Measurements from ENCODE around the gene GAD1.

The GAD1 gene

DNA sequence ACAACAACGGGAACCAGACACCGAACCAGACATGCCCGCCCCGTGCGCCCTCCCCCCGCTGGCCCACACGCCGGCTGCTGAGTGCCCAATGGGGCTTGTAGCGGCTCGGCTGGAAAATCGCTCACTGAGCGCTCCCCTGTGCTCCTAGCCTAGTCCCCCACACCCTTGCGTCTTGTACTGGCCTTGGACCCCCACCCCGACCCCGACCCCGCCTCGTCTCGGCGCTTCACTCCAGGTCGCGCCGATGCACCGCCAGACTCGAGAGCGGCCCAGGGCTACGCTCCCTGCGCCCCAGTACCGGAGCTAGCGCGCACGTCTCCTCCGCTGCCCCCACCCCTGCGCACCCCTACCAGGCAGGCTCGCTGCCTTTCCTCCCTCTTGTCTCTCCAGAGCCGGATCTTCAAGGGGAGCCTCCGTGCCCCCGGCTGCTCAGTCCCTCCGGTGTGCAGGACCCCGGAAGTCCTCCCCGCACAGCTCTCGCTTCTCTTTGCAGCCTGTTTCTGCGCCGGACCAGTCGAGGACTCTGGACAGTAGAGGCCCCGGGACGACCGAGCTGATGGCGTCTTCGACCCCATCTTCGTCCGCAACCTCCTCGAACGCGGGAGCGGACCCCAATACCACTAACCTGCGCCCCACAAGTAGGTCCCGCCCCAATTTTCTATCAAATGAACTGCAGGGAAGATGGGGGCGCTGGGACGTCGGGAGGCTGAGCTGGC lies 1.5 kb downstream of the GAD1 start:
- no peak for DNase-seq

DNA sequence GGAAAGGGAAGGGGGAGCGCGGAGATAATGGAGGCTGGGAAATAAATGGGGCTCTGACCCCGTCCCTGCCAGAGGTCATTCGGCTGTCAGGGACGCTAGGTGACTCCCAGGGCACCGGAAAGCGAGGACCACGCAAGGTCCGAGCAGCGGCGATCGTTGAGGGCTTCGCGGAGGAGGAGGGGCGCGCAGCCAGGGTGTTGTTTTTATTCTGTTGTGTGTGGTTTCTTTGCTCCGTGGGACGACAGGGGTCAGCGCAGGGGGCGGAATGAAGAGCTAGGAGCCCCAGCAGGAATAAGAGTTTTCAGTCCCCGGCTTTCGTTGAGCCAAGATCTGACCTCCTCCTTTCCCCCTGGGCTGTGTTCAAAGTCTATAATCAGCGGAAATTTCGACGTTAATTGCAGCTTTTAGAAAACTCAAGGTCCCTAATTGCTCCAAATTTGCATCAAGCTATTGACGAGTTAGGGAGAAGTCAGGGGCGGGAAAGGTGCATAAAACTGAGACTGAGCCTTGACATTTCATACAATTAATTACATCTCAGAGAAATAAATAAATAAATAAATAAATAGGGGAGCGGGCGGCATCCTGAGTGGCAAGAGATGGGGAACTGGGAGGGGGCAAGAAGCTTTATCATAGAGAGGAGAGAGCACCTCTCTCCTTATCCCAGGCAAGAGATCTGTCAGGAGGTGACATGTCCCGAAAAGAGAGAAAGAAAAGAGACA lies 2.2 kb downstream of the GAD1 start:
- DNase-seq, result no peak

DNA sequence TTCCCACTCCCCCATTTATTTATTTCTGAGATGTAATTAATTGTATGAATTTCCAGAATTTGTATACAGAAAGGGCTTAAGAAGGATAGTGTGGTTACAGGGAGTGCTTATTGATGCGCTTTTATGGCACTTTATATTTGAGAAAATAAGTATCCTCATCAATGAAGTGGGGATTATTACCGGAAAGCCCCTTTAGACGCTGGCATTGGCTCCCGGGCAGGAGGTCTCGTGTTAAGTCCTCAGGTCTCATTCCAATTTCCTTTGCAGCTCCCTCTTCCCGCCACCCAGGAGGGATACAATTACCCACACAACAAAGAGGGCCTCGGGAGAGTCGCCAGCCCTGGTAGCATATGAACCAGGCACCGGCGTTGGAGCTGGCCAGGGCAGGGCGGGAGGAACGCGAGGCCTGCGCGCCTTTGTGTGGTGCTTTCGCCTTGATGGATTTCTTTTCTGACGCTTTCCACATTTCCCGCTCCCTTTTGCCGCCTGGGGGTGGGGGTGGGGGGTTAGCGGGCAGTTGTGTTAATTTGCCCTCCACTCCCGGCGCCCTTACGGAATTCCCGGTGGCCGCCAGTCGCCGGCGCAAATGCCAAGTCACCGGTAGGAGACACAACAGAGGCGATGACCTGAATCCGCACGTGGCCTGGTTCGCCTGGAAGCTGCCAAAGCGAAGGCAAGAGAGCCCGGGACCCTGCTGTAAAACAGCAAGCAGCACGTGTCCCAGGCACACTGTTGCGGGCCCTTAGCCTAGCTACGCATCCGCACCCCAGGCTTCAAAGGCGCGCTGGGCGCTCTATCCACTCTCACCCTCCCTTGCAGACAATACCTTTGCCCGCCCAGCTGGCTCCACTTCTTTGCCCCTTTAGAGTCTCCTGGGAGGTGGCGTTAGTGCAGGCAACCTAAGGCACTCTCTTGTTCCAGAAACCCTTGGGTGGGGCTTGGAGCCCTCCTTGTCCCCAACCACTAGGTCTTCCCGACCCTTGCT lies 3.3 kb downstream of the GAD1 start:
- DNase-seq, result no peak

DNA sequence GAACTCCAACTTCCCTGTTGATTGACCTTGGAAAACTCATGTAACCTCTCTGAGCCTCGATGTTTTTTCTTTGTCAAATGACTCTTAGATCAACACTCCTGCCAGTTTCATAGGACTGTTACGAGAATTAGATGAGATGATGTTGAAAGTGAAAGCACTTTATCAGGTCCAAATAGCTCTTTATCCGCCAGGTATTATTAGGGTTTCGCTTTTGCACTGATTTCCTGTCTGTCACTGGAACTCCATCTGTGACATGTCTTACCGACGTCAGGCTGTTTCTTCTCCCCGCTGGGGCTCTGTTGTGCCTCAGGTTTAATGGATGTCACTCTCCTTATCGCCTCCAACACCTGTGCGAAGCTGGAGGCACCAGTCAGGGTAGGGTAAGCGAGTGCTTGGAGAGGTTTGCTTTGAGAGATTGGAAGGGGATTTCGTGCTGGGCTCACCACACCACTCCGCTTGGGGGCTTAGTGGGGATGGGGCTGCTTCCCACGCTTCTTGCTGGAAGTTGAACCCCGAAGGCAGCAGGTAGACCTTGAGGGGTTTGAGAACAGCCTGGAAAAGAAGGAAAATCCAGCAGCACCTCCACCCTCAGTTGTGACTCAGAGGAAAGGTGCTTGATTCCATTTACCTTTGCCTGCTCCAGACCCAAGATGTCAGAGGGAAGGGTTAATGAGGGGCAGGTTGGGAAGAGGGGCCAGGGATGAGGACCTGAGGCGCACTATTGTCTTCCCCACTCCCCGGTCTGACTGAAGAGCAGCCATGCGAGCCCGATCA lies 4.3 kb downstream of the GAD1 start:
- no peak for DNase-seq

DNA sequence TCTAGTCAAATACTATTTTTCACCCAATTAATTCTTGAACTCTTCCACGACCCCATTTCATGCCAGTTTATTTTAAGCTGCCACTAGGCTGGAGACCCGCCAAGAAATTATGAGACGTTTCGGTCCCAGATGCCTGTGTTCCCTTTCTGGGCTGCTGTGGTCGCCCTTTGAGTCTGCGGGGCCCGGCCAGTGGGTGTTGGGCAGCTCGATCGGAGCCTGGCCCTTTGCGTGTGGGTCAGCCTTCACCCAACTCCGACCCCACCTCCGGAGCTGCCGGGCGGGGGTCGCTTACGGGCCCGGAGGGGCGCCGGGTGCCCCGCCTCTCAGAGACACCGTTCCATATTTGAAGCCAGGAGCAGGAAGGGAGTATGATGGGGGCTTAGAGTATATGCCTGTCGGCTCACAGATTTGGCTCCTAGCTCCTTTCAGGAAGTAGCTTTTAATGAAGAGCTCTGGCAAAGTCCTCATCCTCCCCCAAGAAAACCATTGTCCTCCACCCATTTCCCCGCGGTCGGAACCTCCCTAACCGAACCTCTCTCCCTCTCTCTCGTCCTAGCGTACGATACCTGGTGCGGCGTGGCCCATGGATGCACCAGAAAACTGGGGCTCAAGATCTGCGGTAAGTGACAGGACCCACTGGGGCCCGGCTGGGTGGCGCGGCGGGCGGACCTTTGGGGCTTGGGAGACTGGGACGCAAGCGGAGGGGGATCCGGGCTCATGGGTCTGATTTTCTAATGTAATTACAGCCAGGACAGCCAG lies 5.0 kb downstream of the GAD1 start:
- DNase-seq, result no peak

DNA sequence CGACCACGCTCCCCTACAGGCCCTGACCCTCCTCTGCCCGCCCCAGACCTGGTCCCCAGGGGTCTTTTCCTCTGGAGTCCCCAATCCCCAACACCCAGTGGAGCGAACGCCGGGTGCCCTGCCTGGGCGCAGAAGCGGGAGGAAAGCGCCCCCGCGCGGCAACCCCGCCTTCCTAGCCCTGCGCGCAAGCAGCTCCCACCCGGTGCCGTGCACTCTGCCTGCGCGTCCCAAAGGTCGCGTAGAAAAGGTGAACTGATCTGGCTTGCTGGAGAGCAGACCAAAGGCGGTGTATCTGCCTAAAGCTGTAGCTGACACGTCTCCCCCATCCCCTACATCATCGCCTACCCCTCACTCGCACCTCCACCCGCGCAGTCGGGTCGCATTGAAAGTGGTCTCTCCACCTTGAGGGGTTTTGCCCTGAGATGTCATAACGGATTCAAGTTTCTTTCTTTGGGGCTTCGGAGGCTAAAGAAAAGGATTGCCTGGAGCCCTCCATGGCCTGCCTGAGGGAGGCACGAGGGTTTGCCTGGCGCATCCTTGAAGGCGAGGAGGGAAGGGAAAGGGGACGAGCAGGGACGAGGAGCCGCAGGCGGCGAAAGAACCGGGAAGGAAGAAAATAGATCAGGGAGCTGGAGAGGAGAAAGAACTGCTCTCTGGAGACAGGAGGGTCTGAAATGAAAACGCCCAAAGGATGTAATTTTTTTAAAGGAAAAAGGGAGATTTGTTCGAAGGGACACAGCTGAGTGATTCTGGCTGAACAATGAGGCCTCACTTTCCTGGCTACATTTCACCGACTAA lies 5.8 kb downstream of the GAD1 start:
- no peak for DNase-seq

DNA sequence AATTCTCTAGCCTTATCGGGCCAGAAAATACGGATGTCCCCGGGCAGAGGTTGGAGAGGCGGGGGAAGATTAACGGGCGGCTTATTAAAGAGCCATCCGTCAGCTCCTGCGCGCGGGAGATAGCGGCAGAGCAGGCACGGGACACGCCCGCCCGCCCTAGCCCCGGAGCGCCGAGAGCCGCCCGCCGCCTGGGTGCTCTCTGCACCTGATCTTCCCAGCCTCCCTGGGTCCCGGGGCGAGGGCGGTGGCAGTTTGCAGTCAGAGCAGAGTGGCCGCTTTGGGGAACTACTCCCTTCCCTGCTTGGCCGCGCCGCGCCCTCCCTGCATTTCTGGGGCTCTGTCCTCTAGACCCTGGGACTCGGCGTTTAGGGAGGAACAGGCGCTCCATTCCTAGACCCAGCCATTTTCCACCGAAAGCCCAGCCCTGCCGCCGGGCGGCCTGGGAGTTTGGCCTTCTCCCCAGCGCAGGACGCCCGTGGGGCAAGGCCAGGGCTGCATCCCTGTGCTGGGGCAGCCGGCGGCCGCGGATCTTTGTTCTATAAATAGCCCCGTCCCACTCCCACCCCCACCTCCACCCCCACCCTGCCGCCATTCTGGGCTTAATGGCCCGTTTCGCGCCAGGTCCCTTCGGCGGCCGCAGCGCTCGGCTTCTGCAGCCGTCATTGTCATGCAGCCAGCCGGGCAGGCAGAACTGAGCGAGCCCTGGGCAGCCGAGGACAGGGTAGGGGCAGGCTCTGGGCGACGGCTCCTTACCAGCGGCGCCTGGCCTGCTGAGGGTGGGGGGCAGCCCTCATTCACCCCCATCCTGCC lies 6.6 kb downstream of the GAD1 start:
- DNase-seq, result no peak

DNA sequence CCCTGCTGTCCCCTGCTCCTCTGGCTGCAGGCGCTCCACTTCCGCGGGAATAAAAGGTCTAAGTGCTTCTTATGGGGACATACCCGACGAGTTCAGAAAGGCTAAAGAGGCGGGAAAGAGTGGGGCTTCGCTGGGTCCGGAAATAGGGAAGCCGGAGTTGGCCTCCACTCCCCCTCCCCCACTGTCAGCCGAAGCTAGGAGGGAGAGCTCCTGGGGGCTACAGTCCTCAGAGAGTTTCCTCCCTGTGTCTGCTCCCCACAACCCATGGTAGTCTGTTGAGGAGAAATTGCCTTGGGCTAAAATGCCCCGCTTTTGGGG lies 7.2 kb downstream of the GAD1 start:
- no peak for DNase-seq

DNA sequence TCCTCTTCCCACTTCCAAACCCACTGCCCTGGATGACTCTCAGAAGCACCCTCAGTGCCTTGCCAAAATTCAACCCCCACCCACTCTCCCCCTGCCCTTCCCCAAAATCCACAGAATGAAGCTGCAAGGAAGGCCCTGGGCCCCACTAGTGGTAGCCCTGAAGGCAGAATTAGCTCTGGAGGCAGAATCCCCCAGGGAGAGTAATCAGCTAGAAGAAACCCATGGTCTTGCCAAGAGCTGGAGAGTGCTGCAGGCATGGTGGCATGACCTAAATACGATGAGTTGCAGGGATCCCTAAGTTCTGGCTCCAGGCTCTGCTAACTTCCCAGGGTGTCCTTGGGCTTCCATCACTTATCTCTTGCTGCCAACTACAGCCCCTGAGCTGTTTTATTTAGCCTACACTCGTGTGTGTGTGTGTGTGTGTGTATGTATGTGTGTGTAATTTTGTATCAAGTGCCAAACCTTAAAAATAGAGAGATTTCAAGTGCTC lies 7.9 kb downstream of the GAD1 start:
- DNase-seq, result no peak

DNA sequence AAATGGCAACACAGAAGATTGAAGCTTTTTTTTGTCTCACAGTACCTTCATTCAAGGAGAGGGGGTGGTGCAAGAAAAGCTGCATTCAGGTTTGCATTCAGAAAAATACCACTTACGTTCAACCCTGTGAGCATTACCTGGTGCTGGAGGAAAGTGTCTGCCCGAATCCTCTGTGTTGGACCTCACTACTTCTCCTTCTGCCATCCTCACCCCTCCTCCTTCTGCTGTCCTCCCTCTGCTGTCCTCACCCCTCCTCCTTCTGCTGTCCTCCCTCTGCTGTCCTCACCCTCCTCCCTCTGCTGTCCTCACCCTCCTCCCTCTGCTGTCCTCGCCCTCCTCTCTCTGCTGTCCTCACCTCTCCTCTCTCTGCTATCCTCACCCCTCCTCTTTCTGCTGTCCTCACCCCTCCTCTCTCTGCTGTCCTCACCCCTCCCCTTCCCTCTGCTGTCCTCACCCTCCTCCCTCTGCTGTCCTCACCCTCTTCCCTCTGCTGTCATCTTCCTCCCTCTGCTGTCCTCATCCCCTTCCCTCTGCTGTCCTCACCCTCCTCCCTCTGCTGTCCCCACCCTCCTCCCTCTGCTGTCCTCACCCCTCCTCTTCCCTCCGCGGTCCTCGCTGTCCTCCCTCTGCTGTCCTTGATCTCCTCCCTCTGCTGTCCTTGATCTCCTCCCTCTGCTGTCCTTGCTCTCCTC lies 11.3 kb downstream of the GAD1 start:
- no peak for DNase-seq

DNA sequence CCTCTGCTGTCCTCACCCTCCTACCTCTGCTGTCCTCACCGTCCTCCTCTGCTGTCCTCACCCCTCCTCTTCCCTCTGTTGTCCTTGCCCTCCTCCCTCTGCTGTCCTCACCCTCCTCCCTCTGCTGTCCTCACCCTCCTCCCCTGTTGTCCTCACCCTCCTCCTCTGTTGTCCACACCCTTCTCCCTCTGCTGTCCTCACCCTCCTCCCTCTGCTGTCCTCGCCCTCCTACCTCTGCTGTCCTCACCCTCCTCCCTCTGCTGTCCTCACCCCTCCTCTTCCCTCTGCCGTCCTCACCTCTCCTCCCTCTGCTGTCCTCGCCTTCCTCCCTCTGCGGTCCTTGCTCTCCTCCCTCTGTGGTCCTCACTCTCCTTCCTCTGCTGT lies 11.8 kb downstream of the GAD1 start:
- no peak for DNase-seq

DNA sequence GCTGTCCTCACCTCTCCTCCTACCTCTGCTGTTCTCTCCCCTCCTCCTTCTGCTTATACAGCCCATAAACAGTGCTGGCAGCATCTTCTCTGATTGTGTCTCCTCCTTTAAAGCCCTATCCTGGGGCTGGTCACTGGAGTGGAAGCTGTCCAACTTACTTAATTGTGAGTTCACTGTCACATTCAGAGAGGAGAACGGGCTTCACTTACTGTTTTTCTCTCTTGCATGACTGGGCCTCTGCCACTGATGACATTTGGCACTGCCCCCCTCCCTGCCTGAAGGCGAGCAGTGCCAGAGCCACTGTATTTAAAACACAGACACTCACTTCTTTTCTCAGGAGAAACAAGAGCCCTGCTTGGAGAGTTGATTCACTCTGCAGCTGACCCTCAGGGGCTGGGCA lies 12.3 kb downstream of the GAD1 start:
- no peak for DNase-seq

DNA sequence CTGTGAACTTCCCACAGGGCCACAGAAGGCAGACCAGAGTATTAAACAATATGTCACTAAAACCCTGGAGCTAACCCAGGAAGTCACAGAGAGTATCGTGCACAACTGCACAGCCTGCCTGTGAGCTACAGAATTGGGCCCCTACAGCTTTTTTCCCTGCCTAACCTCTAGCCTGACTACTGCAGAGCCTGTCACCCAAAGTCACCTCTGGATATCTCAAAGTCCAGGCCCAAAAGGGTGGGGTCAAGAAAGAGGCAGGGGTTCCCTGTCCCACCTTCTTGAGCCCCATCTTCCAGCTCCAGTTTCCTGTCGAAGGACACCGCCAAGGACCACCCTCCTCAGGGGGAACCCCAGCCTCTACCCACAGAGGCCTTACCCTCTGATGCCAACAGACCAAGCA lies 13.5 kb downstream of the GAD1 start:
- no peak for DNase-seq

DNA sequence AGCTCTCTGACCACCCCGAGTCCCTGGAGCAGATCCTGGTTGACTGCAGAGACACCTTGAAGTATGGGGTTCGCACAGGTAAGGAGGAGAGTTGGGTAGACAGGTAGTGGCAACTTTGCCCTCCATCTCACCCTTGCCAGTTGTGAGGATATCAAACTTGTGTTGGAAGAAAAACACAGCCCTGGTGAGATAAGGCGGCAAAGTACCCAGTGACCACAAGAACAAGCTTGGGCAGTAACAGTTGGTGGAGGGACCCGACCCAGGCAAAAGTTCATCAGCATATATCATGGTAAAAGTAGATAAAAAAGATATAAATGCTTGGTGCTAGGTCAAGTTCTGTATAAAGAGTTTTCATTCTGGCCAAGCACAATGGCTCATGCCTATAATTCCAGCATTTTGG lies 14.4 kb downstream of the GAD1 start:
- no peak for DNase-seq

DNA sequence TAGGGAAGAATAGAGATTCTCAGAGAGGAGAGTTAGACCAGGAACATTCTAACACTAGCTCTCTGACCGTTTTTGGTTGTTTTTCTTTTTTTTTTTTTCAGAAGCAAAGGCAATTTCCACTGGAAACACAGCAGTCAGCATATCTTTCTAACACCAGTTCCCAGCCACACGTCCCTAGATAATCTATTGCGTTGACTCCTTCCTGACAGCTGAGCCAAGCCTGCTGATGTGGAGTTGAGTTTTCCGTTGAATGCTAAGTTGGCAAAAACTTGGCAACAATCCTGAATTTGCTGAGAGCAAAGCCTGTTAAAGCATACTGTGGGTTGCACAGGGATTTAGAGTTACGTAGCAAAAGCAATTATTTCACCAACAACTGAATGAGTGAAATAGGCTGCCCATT lies 19.3 kb downstream of the GAD1 start:
- no peak for DNase-seq

DNA sequence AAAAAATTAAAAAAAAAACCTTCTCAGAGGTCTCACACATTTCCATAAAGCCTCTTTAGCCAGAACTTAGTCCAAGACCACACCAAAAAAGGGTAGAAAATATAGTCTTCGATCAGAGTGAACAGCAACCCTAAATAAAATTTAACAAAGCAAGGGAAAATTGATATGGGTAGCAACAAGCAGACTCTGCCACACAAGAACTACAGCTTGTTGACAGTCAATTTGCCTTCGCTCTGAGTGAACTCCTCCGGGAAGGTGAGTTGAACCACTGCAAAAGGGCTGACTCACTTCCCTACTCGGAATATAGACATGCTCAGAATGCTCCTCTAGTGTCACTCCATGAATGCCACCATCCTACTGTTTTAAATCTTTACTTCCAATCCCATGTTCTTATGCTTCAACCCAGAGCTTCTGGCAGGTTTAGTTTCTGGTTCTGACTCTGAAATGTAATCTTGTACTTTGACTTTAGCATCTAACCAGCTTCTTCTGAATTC lies 24.1 kb downstream of the GAD1 start:
- no peak for DNase-seq

DNA sequence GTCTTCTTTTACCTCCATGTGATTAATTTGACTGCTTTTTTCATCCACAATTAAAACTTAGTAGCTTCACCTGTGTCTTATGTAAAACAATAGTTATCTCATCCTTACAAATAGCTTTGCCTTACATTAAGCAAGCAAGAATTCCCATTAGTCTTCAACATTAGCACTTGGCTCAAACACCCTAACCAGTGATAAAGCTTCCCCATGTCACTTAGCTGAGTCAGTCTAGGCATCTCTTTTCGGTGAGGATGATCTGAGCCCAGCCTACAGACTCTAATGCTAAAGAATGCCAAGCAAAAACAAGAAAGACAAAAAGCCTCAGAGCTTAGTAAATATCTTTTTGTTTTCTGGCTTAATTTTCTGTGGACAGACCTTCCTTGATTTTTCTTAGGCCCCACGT lies 26.1 kb downstream of the GAD1 start:
- DNase-seq, result no peak

DNA sequence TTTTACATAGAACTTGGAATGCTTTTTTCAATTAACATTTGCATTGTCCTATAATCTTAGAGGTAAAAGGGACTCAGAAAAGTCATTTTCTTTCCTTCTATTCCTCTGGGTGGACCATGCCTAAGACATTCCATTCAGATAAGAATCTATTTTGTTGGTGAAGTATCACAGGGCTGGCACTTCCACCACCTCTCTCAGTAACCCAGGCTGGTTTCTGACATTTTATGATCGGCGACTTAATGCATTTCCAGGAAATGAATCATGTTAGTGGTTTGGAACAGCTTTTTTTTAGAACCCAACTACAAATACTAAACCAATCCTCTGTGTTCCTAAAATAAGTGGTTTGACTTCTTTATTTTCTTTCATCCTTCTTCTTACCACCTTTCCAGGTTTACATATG lies 27.0 kb downstream of the GAD1 start:
- DNase-seq, result no peak

DNA sequence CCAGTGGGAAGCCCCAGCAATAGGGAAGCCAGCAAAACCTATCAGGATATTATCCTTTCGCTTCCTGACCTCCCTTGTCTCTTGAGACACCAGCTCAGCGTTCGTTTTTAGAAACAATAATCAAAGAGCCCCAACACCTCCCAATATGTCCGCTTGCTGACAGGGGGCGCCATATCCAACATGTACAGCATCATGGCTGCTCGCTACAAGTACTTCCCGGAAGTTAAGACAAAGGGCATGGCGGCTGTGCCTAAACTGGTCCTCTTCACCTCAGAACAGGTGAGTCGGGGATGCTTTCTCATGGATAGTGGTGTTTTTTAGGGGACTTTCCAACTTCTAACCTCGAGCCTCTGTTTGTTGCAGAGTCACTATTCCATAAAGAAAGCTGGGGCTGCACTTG lies 28.7 kb downstream of the GAD1 start:
- DNase-seq, result no peak

DNA sequence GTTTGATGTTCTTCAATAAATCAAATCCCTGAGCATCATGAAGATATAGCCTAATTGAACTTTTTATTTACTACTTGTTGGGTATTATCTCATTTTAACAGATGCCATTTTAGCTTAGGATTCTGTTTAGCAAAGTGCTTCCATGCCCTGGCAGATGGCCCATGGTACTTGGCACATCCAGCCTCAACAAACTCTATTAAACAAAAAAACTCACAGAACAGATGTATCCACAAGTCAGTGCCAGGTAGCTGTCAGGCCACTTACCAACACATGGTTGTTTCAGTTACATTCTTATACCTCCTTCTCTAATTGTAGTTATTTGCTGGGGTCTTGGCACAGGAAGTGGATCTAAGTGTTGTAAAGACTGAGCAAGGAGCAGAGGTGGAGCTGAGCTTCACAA lies 29.6 kb downstream of the GAD1 start:
- no peak for DNase-seq
